HUES6 (cell line): ENCODE measurements around the gene MSH3.

Source experiments
- H3K27ac ChIP-seq: 2 replicates; pipeline ENCODE4 v1.7.0; 2013; ENCODE audit warnings: low read depth, mild to moderate bottlenecking, low read length, inconsistent platforms
- H3K27me3 ChIP-seq: 2 replicates; pipeline ENCODE4 v1.6.1; 2013; ENCODE audit warnings: low read length; ENCODE audit not compliant: control insufficient read depth, insufficient read depth
- H3K36me3 ChIP-seq: 2 replicates; pipeline ENCODE4 v1.6.1; 2013; ENCODE audit warnings: low read length; ENCODE audit not compliant: control insufficient read depth, insufficient read depth
- H3K4me1 ChIP-seq: 2 replicates; pipeline ENCODE4 v1.6.1; 2013; ENCODE audit warnings: low read length; ENCODE audit not compliant: control insufficient read depth, insufficient read depth
- H3K4me3 ChIP-seq: 2 replicates; pipeline ENCODE4 v1.5.1; 2013; ENCODE audit warnings: low read depth, low read length
- H3K9ac ChIP-seq: one replicate; pipeline ENCODE4 v1.6.1; 2013; ENCODE audit warnings: mild to moderate bottlenecking, low read length
- H3K9me3 ChIP-seq: 2 replicates; pipeline ENCODE4 v1.6.1; 2013; ENCODE audit warnings: low read depth, low read length; ENCODE audit not compliant: control insufficient read depth, insufficient read depth

Gene MSH3

DNA sequence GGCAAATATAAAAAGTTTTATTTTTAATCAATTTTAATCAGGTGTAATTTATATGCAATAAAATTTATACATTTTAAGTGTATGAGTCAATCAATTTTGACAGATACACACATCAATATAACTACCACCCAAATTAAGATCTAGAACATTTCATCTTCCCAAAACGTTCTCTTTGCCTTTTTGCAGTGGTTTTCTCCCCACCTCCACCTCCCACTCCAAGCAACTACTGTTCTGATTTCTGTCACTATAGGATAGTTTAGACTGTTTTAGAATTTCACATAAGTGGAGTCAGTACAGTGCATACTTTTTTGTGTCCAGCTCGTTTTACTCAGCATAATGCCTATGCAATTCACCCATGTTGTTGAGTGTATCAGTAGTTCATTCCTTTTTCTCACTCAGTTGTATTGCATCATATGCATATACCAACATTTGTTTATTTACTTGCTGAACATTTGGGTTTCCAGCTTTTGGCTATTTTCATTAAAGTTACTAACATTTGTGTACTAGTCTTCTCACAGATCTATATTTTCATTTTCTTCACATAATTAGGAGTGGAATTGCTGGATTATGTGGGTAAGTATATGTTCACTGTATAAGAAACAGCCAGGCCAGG is 52.5 kb downstream of the MSH3 start:
- no peak overlapping the region for H3K9ac ChIP-seq
- peaks cover 7% of the 10 kb centered on the region; the same call in 1 of the 2 replicates for H3K36me3 ChIP-seq
- no peaks in the 10 kb centered on the region for H3K9me3 ChIP-seq
- no peak overlapping the region for H3K27ac ChIP-seq
- H3K4me1 ChIP-seq, result peaks cover 24% of the 10 kb centered on the region
- H3K4me3 ChIP-seq, result no peak overlapping the region
- no peaks in the 10 kb centered on the region for H3K27me3 ChIP-seq

DNA sequence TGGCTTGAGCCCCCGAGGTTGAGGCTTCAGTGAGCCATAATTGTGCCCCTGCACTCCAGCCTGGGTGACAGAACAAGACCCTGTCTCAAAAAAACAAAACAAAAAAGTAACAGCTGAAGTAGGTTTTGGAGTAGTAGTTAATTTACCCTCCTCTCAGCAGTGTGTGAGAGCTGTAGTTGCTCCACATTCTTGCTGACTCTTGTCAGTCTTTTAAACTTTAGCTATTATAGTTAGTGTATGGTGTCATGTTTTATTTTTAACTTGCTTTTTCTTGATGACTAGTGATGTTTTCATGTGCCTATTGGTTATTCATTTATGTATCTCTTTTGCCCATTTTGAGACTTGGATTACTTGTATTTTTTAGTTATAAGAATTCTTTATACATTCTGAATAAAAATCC is 53.2 kb downstream of the MSH3 start:
- Histone ChIP-seq H3K36me3 (peaks cover 4% of the 10 kb centered on the region; the same call in 1 of the 2 replicates), H3K4me1 (peaks cover 21% of the 10 kb centered on the region), H3K9me3 (no peaks in the 10 kb centered on the region), H3K9ac (no peak overlapping the region), H3K4me3 (no peak overlapping the region), H3K27me3 (no peaks in the 10 kb centered on the region), H3K27ac (no peak overlapping the region)

DNA sequence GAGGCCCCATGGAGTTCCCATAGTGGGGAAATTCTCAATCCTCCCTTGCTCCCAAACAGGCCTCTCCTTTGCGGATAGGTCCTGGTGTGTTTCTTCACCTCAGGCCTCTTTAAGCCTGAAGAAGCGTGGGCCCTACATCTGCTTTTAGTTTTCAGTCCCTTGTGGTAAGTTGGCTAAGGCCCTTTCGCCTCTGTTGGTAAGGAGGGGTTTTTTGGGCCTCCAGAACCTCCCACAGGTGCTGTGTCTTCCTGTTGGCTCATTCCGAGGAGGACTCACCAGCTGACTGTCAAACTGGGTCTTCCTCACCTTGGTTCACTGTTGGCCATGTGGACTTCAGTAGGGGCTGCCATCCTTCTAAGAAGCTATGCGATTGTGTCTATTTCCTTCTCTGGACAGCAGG is 56.8 kb downstream of the MSH3 start:
- H3K4me3 ChIP-seq, result no peak overlapping the region
- no peak overlapping the region for H3K9ac ChIP-seq
- no peaks in the 10 kb centered on the region for H3K27me3 ChIP-seq
- H3K36me3 ChIP-seq, result peaks cover 6% of the 10 kb centered on the region
- H3K4me1 ChIP-seq, result peaks cover 6% of the 10 kb centered on the region
- no peaks in the 10 kb centered on the region for H3K9me3 ChIP-seq
- H3K27ac ChIP-seq, result no peak overlapping the region

DNA sequence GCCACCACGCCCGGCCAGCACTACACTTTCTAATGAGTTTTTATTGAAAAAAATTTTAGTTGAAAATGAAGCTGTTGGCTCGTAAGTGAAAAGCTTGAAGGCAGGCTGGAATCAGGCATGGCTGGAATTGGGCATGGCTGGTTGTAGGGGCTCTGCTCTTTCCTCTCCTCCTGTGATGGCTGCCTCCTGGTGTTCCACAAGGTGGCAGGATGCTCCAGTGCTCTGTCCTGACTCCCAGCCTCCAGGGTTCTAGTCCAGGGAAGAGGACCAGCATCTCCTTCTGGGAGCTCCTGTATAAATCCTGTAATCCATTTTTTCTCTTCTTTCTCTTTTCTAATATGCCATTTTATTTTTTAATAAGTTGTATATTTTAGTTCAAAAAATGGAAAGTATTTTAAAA is 57.5 kb downstream of the MSH3 start:
- no peak overlapping the region for H3K9ac ChIP-seq
- no peak overlapping the region for H3K4me3 ChIP-seq
- peaks cover 4% of the 10 kb centered on the region for H3K36me3 ChIP-seq
- H3K27ac ChIP-seq, result no peak overlapping the region
- H3K9me3 ChIP-seq, result no peaks in the 10 kb centered on the region
- peaks cover 6% of the 10 kb centered on the region for H3K4me1 ChIP-seq
- H3K27me3 ChIP-seq, result no peaks in the 10 kb centered on the region

DNA sequence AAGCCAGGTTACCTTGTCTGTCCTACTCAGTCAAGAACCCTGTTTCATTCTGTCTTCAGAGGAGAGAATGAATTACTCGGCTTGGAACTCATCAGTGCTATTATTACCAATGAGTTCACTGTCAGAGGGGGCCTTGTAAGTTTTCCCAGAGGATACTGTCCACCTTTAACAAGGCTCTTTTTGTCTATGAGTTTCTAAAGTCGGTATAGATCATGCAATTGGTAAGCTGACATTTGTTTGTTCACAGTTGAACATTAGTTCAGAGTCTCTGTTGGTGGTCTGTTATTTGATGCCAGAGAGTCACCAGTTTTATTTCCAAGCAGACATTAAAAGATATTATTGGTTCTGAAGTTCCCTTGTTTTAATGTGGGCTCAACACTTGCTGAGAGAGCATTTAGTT is 58.5 kb downstream of the MSH3 start:
- no peak overlapping the region for H3K9ac ChIP-seq
- peaks cover 2% of the 10 kb centered on the region; the same call in 1 of the 2 replicates for H3K36me3 ChIP-seq

DNA sequence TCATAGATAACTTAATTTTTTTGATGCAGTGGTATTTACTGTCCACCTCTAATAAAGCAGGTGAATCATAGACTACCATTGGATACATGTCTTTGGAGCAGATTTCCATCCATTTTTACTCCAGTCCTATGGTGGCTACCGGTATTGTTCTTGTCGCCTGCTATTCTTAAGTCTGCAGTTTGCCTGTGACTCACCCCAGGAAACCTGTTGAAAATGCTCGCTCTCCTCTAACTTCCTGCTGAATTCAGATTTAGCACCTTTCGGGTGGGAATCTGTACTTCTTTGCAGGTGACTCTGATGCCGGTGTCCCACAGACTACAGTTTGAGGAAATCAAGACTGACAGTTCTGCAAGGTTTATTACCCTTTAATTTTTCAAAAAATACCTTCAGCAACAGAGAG is 59.2 kb downstream of the MSH3 start:
- Histone ChIP-seq H3K9me3 (no peaks in the 10 kb centered on the region), H3K9ac (no peak overlapping the region), H3K4me1 (peaks cover 6% of the 10 kb centered on the region), H3K27me3 (no peaks in the 10 kb centered on the region), H3K36me3 (peaks cover 2% of the 10 kb centered on the region; the same call in 1 of the 2 replicates), H3K4me3 (no peak overlapping the region), H3K27ac (no peak overlapping the region)

More for the DNA sequence above, 58.5 kb downstream of the MSH3 start:
- H3K4me3 ChIP-seq, result no peak overlapping the region
- H3K27me3 ChIP-seq, result no peaks in the 10 kb centered on the region
- no peaks in the 10 kb centered on the region for H3K9me3 ChIP-seq
- H3K27ac ChIP-seq, result no peak overlapping the region
- peaks cover 6% of the 10 kb centered on the region for H3K4me1 ChIP-seq

DNA sequence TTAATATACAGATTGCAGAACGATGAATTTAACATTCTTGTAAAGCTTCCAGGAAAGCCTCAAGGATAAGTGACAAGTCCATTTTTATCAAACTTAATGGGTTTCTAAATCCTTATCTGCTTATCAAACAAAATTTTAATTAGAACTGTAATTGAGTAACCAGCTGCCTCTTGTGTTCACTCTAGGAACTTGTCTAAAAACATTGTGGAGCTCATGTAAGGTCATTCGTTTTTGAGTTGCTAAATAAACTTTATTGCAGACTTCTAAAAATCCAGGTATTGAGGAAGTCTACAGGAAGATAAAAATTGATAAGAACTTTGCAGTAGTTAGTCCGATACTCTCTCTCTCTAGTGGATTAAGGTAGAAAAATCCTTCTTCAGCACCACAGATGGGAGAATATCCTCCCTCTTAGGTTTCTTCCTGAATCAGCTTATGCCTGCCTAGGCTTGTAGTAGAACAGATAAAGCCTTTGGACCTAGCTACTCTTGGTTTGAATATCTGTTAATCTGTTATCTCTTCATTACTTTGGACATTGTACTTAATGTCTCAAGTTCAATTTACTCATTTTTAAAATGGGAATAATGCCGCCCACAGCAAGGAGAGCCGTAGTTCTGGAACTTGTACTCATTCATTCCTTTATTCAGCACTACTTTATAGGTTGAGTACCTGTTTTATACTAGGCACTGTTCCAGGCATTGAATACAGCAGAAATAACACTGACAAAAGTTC is 60.3 kb downstream of the MSH3 start:
- Histone ChIP-seq H3K27me3 (no peaks in the 10 kb centered on the region), H3K9me3 (peaks cover 3% of the 10 kb centered on the region; the same call in 1 of the 2 replicates), H3K4me1 (peaks cover 6% of the 10 kb centered on the region), H3K36me3 (peaks cover 5% of the 10 kb centered on the region; the same call in 1 of the 2 replicates), H3K27ac (no peak overlapping the region), H3K9ac (no peak overlapping the region), H3K4me3 (no peak overlapping the region)

DNA sequence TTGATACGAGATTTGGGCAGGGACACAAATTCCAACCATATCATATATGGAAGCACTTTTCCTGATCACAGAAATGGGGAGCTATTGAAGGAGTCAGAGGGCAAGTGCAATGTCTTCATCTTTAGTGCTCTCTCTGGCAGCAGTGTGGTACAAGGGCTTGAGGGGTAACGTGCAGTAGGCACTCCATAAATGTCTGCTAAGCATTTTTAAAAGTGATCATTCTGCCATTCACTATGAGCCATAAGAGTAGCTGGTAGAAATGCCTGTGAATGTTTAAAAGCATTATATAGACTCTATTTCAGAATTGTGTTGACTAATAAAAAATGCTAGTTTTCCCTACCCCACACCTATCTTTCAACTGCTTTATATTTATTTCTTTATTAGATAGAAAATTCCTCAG is 61.4 kb downstream of the MSH3 start:
- Histone ChIP-seq H3K9me3 (peaks cover 9% of the 10 kb centered on the region; the same call in 1 of the 2 replicates), H3K4me3 (no peak overlapping the region), H3K36me3 (peaks cover 11% of the 10 kb centered on the region; the same call in 1 of the 2 replicates), H3K4me1 (peaks cover 6% of the 10 kb centered on the region), H3K27ac (no peak overlapping the region), H3K9ac (no peak overlapping the region), H3K27me3 (no peaks in the 10 kb centered on the region)

DNA sequence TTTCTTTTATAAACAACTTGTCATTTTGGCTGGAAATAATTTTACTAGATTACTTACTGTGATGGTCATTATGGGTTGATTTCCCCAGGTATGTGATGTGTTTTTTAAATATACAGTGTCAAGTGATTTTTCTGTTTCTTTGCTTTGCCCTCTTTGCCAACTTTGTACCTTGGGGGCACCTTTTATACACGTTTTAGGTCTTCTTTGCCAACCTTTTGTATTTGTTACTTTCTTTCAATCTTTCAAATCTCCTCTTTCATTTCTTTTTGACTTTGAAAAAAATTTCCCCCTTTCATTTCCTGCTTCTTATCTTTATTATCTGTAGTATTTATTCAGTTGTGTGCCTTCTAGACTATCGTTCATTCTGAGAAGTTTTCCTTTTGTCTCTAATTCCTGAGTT is 65.7 kb downstream of the MSH3 start:
- no peak overlapping the region for H3K4me3 ChIP-seq
- no peak overlapping the region for H3K9ac ChIP-seq
- no peak overlapping the region for H3K27ac ChIP-seq

DNA sequence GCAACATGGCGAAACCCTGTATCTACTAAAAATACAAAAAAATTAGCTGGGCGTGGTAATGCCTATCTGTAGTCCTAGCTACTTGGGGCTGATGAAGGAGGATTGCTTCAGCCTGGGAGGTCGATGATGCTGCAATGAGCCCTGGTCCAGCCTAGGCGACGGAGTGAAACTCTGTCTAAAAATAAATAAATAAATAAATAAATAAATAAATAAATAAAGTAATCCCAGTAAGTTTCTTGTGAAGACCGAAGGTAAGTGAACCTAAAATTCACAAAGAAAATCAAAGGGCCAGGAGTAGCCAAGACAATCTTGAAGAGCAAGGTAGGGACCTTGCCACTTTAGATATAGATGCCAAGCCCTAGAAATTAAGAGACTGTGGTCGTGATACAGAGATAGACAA is 68.5 kb downstream of the MSH3 start:
- H3K27me3 ChIP-seq, result no peaks in the 10 kb centered on the region
- H3K27ac ChIP-seq, result no peak overlapping the region
- H3K9ac ChIP-seq, result no peak overlapping the region
- no peak overlapping the region for H3K4me3 ChIP-seq
- peaks cover 17% of the 10 kb centered on the region for H3K36me3 ChIP-seq
- H3K4me1 ChIP-seq, result no peaks in the 10 kb centered on the region
- peaks cover 9% of the 10 kb centered on the region; the same call in 1 of the 2 replicates for H3K9me3 ChIP-seq

More for the DNA sequence above, 65.7 kb downstream of the MSH3 start:
- H3K27me3 ChIP-seq, result no peaks in the 10 kb centered on the region
- H3K9me3 ChIP-seq, result peaks cover 9% of the 10 kb centered on the region; the same call in 1 of the 2 replicates
- no peaks in the 10 kb centered on the region for H3K4me1 ChIP-seq
- H3K36me3 ChIP-seq, result peaks cover 11% of the 10 kb centered on the region; the same call in 1 of the 2 replicates

DNA sequence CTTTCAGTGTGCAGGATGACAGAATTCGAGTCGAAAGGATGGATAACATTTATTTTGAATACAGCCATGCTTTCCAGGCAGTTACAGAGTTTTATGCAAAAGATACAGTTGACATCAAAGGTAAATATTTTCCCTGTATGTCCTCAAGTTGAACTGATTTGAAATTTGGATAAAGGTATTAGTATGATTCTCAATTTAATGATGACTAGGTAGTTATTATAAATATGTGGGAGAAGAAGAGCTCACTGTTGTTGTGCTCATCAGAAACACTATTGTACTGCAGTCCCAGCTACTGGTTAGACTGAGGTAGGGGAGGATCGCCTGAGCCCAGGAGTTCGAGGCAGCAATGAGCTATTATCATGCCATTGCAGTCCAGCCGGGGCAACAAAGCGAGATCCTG is 71.0 kb downstream of the MSH3 start:
- no peak overlapping the region for H3K27ac ChIP-seq
- H3K9me3 ChIP-seq, result peaks cover 2% of the 10 kb centered on the region; the same call in 1 of the 2 replicates
- no peaks in the 10 kb centered on the region for H3K4me1 ChIP-seq
- peaks cover 9% of the 10 kb centered on the region for H3K36me3 ChIP-seq
- no peak overlapping the region for H3K9ac ChIP-seq
- H3K27me3 ChIP-seq, result no peaks in the 10 kb centered on the region
- H3K4me3 ChIP-seq, result no peak overlapping the region
